Measurements from ENCODE around the gene LCP2. TPM values are rescaled to one million over a fixed set of nuclear protein-coding genes. Genes with fewer than 3 reads are reported as not detected.

Gene LCP2
- total RNA-seq, 1 donor from 2014 or later, result 0.09 TPM

DNA sequence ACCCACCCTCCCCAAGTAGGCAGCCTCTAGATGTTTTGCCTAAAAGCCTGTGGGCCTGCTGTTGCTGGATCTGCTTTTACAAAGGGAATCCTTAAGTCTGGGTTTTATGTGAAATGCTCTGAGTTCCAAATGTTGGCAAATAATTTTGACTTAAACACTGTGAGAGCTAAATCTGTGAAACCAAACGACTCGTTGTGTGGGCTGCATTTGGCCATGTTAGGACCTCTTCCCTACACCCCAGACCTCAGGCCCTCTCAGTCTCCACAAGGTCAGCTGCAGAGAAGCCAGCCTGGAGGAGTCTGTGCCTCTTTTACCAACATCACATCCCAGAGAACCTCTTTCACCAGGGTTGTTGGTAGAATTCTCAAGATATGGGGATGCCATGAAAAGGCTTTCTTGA, 9.4 kb downstream of the LCP2 start:
- FAIRE-seq, result no peak
- Histone ChIP-seq H3K4me1 (ENCODE audit: insufficient read depth, low read length) (no peaks in the 10 kb centered on the region), H3K9ac (ENCODE audit: low read length) (no peak overlapping the region)

DNA sequence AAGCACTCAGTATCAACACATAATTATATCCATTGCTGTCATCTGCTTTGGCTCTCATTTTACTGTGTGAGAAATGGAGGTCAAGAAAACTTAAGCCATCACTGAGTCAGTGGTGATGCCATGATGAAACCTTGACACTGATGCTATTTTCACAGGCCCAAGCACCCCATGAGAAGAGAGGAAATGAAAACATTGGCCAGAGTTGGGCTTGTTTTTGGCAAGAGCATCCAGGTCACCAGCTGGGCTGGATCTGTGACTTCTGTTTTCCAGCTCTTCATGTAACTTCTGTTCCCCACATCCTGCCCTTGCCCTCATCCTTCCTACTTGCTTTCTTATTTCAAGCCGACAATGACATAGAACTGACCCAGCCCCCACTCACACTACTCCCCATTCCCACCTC, 10.0 kb downstream of the LCP2 start:
- Histone ChIP-seq H2AFZ (ENCODE audit: low read depth, low read length) (no peak overlapping the region), H3K4me3 (ENCODE audit: insufficient read depth, low read depth, low read length) (no peak overlapping the region), H3K27me3 (ENCODE audit: insufficient read depth, low read length) (peaks cover 2% of the 10 kb centered on the region), H3K4me2 (ENCODE audit: low read length) (no peak overlapping the region), H3K79me2 (ENCODE audit: insufficient read depth, low read length) (no peaks in the 10 kb centered on the region), H3K36me3 (ENCODE audit: insufficient read depth, low read length) (no peaks in the 10 kb centered on the region), H3K9ac (ENCODE audit: low read length) (no peak overlapping the region), H3K4me1 (ENCODE audit: insufficient read depth, low read length) (no peaks in the 10 kb centered on the region), H3K27ac (ENCODE audit: low read depth, low read length) (no peak overlapping the region), H3K9me3 (ENCODE audit: insufficient read depth, low read depth, low read length) (no peaks in the 10 kb centered on the region), H4K20me1 (ENCODE audit: insufficient read depth, low read length) (no peaks in the 10 kb centered on the region)
- Mint-ChIP-seq H3K4me3 (ENCODE audit: unreplicated experiment) (no peak overlapping the region), H3K27me3 (ENCODE audit: low read depth, unreplicated experiment) (peaks cover 10% of the 10 kb centered on the region), H3K27ac (ENCODE audit: unreplicated experiment) (no peak overlapping the region), H3K4me1 (ENCODE audit: low read depth, unreplicated experiment) (no peaks in the 10 kb centered on the region), H3K9me3 (ENCODE audit: unreplicated experiment) (peaks cover 38% of the 10 kb centered on the region), H3K36me3 (ENCODE audit: low read depth, unreplicated experiment) (peaks cover 3% of the 10 kb centered on the region)
- TF ChIP-seq EZH2 (IDR thresholded peaks at IDR 0.05; ENCODE audit: insufficient read depth, low read length), result no peak
- TF ChIP-seq, protein P1, sequence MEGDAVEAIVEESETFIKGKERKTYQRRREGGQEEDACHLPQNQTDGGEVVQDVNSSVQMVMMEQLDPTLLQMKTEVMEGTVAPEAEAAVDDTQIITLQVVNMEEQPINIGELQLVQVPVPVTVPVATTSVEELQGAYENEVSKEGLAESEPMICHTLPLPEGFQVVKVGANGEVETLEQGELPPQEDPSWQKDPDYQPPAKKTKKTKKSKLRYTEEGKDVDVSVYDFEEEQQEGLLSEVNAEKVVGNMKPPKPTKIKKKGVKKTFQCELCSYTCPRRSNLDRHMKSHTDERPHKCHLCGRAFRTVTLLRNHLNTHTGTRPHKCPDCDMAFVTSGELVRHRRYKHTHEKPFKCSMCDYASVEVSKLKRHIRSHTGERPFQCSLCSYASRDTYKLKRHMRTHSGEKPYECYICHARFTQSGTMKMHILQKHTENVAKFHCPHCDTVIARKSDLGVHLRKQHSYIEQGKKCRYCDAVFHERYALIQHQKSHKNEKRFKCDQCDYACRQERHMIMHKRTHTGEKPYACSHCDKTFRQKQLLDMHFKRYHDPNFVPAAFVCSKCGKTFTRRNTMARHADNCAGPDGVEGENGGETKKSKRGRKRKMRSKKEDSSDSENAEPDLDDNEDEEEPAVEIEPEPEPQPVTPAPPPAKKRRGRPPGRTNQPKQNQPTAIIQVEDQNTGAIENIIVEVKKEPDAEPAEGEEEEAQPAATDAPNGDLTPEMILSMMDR (IDR thresholded peaks at IDR 0.05; ENCODE audit: insufficient read depth, low read depth, low read length), result no peak
- DNase-seq (ENCODE audit: low read depth) (no peak), FAIRE-seq (no peak)

More for the DNA sequence above, 9.4 kb downstream of the LCP2 start:
- Histone ChIP-seq H3K36me3 (ENCODE audit: insufficient read depth, low read length) (no peaks in the 10 kb centered on the region), H4K20me1 (ENCODE audit: insufficient read depth, low read length) (no peaks in the 10 kb centered on the region), H3K27ac (ENCODE audit: low read depth, low read length) (no peak overlapping the region), H3K4me2 (ENCODE audit: low read length) (no peak overlapping the region), H3K9me3 (ENCODE audit: insufficient read depth, low read depth, low read length) (no peaks in the 10 kb centered on the region), H3K79me2 (ENCODE audit: insufficient read depth, low read length) (no peaks in the 10 kb centered on the region), H3K4me3 (ENCODE audit: insufficient read depth, low read depth, low read length) (no peak overlapping the region), H2AFZ (ENCODE audit: low read depth, low read length) (no peak overlapping the region), H3K27me3 (ENCODE audit: insufficient read depth, low read length) (peaks cover 2% of the 10 kb centered on the region)
- no peak for DNase-seq (ENCODE audit: low read depth)
- no peak for TF ChIP-seq EZH2 (IDR thresholded peaks at IDR 0.05; ENCODE audit: insufficient read depth, low read length)
- TF ChIP-seq, protein P1 (IDR thresholded peaks at IDR 0.05; ENCODE audit: insufficient read depth, low read depth, low read length), result no peak
- H3K27ac Mint-ChIP-seq (ENCODE audit: unreplicated experiment), result no peak overlapping the region
- H3K4me3 Mint-ChIP-seq (ENCODE audit: unreplicated experiment), result no peak overlapping the region
- H3K4me1 Mint-ChIP-seq (ENCODE audit: low read depth, unreplicated experiment), result no peaks in the 10 kb centered on the region
- peaks cover 3% of the 10 kb centered on the region for H3K36me3 Mint-ChIP-seq (ENCODE audit: low read depth, unreplicated experiment)
- peaks cover 37% of the 10 kb centered on the region for H3K9me3 Mint-ChIP-seq (ENCODE audit: unreplicated experiment)
- H3K27me3 Mint-ChIP-seq (ENCODE audit: low read depth, unreplicated experiment), result peaks cover 13% of the 10 kb centered on the region

DNA sequence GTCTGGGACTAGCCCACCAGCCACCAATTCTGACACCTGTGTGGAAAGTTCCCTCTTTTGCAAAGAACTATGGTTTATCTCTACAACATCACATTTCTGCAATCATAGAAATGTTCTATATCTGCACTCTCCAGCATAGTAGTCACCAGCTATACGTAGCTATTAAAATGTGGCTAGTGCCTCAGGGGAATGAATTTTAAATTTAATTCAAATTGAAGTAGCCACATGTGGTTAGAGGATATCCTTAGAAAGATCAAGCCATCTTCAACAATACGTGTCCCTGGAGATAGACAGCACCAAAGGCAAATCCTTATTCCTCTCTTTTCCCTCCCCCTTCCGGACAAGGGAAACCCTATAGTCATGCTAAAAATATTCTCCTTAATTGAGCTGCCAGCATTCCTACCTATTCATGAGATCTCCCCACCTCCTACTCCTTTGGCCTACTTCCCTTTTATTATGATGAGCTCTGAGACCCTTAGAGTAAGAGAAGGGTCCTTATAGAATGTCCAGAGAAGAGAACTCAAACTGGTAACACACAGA, 11.1 kb downstream of the LCP2 start:
- H3K27me3 Mint-ChIP-seq (ENCODE audit: low read depth, unreplicated experiment), result peaks cover 6% of the 10 kb centered on the region
- no peak overlapping the region for H2AFZ ChIP-seq (ENCODE audit: low read depth, low read length)
- no peak overlapping the region for H3K27ac Mint-ChIP-seq (ENCODE audit: unreplicated experiment)
- H3K9ac ChIP-seq (ENCODE audit: low read length), result no peak overlapping the region
- no peaks in the 10 kb centered on the region for H3K9me3 ChIP-seq (ENCODE audit: insufficient read depth, low read depth, low read length)
- H3K4me2 ChIP-seq (ENCODE audit: low read length), result no peak overlapping the region
- H3K27ac ChIP-seq (ENCODE audit: low read depth, low read length), result no peak overlapping the region
- H3K27me3 ChIP-seq (ENCODE audit: insufficient read depth, low read length), result peaks cover 2% of the 10 kb centered on the region
- no peaks in the 10 kb centered on the region for H4K20me1 ChIP-seq (ENCODE audit: insufficient read depth, low read length)
- peaks cover 41% of the 10 kb centered on the region for H3K9me3 Mint-ChIP-seq (ENCODE audit: unreplicated experiment)
- no peak for TF ChIP-seq EZH2 (IDR thresholded peaks at IDR 0.05; ENCODE audit: insufficient read depth, low read length)
- TF ChIP-seq, protein P1 (IDR thresholded peaks at IDR 0.05; ENCODE audit: insufficient read depth, low read depth, low read length), result no peak
- no peak for DNase-seq (ENCODE audit: low read depth)
- FAIRE-seq, result no peak
- no peak overlapping the region for H3K4me3 ChIP-seq (ENCODE audit: insufficient read depth, low read depth, low read length)
- H3K4me3 Mint-ChIP-seq (ENCODE audit: unreplicated experiment), result no peak overlapping the region
- H3K36me3 Mint-ChIP-seq (ENCODE audit: low read depth, unreplicated experiment), result peaks cover 3% of the 10 kb centered on the region
- no peaks in the 10 kb centered on the region for H3K4me1 Mint-ChIP-seq (ENCODE audit: low read depth, unreplicated experiment)
- no peaks in the 10 kb centered on the region for H3K79me2 ChIP-seq (ENCODE audit: insufficient read depth, low read length)
- no peaks in the 10 kb centered on the region for H3K36me3 ChIP-seq (ENCODE audit: insufficient read depth, low read length)
- no peaks in the 10 kb centered on the region for H3K4me1 ChIP-seq (ENCODE audit: insufficient read depth, low read length)
